T-helper 1 cell (primary cell): ENCODE data around the gene KCP.
A peak's percentile ranks its signal among the peaks of the same experiment; 100 is the strongest.

Source experiments
- DNase-seq, 5 donors: peaks; one replicate each; pipeline ENCODE4 v3.0.0-alpha.2; 2012 to 2020

KCP gene

DNA sequence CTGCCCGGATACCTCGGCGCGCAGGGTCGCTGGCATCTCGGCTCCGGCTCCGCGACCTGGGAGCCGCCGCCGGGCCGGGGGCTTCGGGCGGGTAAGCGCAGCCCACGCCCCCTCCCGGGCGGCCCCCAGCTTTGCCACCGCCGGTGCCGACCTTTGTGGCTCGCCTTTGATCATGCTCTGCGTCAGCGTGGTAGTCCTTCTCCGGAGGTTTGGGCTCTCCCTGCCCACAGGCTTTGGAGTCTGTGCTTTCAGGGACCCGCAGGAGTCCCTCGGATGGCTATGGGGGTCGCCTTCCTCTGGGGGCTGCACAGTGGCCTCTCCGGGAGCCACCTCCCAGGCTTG is 40.6 kb downstream of the KCP start:
- no peak for DNase-seq

- DNase-seq = peak in 4 of 5 donors; percentile 22 to 59 (median 33)
Measured at GRCh38 chr7:128869138-128869943, 41.2 kb downstream of the KCP start.

- no peak for DNase-seq
Measured at GRCh38 chr7:128868624-128869137, 41.8 kb downstream of the KCP start.

GRCh38 chr7:128867842-128868623 is 42.5 kb downstream of the KCP start:
- DNase-seq = no peak

GRCh38 chr7:128867241-128867640 is 43.3 kb downstream of the KCP start:
- DNase-seq = no peak

DNA sequence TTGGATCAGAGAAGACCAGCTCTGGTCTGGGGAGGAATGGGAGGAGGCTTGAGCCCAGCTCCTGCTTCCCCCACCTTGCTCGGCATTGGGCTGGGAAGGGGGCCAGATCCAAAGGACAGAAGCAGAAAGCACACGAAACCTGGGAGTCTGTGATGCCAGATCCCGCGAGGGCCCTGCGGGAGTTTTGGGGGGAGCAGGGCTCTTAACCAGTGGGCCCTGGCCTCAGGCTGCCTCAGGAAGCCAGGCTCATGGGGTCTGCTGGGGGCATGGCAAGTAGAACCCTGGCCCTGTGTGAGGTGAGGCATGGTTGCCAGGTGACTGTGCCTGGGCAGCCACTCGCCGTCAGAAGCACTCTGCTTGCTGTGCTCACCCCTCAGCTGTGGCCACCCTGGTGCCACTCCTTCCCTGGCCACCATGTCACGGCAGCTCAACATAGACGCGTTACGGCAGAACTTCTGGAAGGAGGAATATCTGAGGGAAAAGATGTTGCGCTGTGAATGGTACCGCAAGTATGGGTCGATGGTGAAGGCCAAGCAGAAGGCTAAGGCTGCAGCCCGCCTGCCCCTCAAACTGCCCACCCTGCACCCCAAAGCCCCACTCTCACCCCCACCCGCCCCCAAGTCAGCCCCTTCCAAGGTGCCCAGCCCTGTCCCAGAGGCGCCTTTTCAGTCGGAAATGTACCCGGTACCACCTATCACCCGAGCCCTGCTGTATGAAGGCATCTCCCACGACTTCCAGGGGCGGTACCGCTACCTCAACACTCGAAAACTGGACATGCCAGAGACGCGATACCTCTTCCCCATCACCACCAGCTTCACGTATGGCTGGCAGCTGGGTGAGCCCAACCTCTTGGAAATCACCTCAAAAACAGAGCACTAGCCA is 44.3 kb downstream of the KCP start:
- DNase-seq = no peak

DNA sequence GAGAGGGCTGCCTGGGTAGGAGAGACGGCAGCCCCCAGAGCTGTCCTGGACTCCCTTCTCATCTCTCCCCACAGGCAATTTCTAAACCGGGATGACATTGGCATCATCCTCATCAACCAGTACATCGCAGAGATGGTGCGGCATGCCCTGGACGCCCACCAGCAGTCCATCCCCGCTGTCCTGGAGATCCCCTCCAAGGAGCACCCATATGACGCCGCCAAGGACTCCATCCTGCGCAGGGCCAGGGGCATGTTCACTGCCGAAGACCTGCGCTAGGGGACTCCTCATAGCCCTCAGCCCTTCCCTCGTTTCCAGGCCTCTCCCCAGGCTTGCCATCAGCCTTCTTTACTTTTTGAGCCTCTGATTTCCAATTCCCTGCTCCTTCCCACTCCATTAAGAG is 45.2 kb downstream of the KCP start:
- DNase-seq = no peak

- DNase-seq = peak in 2 of 5 donors; percentile 39 to 57
Measured at GRCh38 chr7:128863433-128863989, 47.0 kb downstream of the KCP start.

DNA sequence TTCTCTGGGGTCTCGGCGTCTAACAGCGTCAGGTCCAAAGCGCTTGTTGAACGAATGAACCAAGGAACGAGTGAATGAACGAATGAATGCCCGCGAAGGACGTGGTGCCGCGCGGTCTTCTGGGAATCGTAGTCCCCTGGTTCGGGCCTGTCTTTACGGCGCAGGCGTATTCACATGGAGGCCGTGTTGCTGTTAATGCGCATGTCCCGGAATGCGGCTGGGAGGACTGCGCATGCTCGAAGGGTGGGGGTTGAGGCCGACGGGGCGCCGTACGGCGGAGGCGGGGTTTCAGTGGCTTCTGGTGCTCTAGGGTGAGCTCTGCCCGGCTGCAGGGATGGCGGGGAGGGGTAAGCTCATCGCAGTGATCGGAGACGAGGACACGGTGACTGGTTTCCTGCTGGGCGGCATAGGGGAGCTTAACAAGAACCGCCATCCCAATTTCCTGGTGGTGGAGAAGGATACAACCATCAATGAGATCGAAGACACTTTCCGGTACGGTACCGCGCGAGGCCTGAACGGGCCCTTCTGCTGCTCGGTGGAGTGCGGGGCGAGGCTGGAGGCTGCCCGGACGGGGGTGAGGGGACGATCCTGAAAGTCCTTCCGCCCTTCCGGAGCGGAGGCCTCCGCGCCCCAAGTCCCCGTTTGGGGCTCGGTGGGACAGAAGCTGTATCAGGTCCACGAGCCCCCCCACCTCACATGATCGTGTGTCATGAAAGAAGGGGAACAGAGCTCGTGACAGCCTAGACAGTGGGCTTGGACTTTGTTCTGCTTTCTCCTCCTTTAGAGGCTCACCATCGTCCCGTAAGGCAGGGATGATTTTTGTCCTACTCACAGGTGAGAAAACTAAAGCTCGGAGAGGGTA is 47.7 kb downstream of the KCP start, which contains the start of gene ATP6V1F:
TSS of gene ATP6V1F (plus strand) at position 286 of the 862 bp plus-strand sequence. CDS start at position 335, 49 bp downstream.
- peak; percentile 96 to 99 (median 98) for DNase-seq

GRCh38 chr7:128861957-128862570 is 48.4 kb downstream of the KCP start:
- no peak for DNase-seq

GRCh38 chr7:128860158-128861073 is 50.1 kb downstream of the KCP start:
- DNase-seq = no peak

DNA sequence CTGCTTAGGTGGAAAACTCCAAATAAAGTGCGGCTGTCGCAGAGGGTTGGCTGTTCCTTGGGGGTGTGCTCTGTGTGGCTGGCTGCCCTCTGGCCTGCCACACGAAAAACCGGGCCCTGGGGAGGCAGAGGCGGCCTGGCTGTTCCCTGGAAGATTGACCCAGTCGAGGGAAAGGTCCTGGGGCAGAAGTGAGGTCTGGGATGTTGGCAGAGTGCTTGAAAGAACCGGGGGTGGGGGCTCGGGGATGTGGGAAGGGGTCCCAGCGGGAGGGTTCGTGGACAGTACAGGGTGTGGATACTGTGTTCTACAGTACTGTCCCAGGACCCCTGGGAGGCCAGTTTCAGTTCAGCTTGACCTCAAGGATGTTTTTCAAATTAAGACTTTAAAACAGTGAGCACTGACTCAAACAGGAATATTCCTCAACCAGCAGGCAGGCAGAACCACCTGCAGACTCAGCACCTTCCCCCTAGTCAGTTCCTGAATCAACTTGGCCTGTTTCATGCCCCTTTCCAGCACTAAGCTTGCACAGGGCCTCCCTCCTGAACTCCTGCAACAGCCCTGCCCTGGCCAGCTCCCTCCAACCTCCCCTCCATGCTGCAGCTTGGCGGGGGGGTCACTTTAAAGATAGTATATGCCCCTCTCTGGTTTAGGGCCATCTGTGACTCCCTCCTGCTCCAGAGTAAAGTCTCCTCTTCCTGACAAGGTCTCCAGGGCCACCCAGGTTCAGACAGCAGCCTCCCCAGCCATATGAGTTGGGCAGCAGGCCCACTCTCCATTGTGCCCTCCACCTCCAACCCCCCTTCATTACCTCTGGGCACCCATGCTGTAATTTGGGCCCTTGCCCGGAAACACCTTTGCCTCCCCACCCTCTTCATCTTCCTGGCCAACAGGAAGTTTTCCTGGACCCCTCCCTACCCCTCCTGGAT is 51.0 kb downstream of the KCP start:
- DNase-seq = no peak

GRCh38 chr7:128858380-128859231 is 51.9 kb downstream of the KCP start:
- no peak for DNase-seq

DNA sequence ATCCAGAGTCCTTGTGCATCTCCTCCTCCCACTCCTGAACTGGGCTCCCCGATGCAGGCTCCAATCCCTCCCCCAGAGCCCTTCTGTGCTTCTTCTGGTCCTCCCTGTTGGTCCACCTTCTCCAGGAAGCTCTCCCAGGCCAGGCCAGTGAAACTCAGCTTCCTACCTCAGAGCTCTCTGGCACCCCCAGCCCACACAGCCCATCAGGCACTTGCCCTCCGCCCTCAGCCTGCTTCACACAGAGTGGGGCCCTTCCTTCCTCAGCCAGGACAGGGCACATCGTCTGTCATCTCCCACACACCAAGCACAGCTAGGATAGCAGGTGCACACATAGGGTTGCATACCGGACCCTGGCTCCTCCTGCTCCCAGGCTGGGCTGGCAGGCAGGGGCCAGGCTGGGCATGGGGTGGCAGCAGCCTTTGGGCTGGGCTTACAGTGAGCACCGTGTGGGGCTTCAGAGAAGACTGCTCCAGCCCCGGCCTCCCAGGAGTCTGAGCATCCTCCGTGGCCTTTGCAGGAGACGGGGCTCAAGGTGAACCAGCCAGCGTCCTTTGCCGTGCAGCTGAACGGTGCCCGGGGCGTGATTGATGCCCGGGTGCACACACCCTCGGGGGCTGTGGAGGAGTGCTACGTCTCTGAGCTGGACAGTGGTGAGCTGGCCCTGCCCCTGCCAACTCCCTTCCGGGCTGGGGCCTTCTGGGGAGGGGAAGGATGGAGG is 54.3 kb downstream of the KCP start:
- no peak for DNase-seq

DNA sequence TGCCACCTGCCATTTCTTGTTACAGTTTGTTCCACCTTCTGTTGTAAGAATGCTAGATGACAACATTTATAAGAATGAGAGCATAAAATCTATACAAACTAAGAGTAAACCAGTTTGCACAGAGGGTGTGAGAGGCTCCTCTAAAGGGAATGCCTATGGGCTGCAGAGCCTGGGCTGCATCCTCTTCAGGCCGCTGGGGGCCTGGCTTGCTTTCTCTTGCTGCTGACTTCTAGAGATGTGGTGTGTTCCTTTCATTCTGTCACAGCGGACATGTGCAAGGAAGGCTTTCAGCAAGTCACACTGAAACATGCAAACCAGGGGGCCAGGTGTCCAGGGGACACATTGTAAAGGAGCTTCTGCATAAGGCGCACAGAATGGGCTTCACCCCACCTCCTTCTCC is 55.0 kb downstream of the KCP start:
- DNase-seq = no peak

DNA sequence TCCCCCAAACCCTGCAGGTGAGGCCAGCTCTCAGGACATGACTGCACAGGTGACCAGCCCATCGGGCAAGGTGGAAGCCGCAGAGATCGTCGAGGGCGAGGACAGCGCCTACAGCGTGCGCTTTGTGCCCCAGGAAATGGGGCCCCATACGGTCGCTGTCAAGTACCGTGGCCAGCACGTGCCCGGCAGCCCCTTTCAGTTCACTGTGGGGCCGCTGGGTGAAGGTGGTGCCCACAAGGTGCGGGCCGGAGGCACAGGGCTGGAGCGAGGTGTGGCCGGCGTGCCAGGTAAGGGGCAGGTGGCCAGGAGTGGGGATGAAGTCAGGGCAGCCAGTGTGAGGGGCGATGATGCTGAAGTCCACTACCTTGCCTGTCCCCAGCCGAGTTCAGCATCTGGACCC is 56.1 kb downstream of the KCP start:
- DNase-seq = no peak

DNA sequence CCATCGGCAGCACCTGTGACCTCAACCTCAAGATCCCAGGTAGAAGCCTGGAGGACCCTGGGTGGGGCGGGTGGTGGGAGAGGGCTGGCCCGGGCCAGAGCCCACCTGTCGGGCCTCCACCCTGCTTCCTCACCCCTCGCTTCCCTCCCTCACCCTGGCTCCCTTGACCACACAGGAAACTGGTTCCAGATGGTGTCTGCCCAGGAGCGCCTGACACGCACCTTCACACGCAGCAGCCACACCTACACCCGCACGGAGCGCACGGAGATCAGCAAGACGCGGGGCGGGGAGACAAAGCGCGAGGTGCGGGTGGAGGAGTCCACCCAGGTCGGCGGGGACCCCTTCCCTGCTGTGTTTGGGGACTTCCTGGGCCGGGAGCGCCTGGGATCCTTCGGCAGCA is 56.7 kb downstream of the KCP start:
- no peak for DNase-seq
